SJCRH30 (cell line): ENCODE data around the gene ATP10A. TPM values are rescaled to one million over a fixed set of nuclear protein-coding genes. Genes with fewer than 3 reads are reported as not detected.

Experiments
- DNase-seq, 2 experiments: peaks; one replicate each; pipeline ENCODE4 v3.0.0-alpha.2; 2015 to 2020
- H3K27ac ChIP-seq: fragments of 250-450 bp; sonication (Bioruptor Pico); 2 replicates; pipeline ENCODE4 v1.5.1; 2020; ENCODE audit warnings: mild to moderate bottlenecking, moderate library complexity
- H3K27me3 ChIP-seq: fragments of 250-450 bp; sonication (Bioruptor Pico); 2 replicates; pipeline ENCODE4 v1.5.1; 2020; ENCODE audit warnings: mild to moderate bottlenecking, moderate library complexity
- H3K36me3 ChIP-seq: fragments of 250-450 bp; sonication (Bioruptor Pico); 2 replicates; pipeline ENCODE4 v1.5.1; 2020; ENCODE audit warnings: mild to moderate bottlenecking, moderate library complexity
- H3K4me1 ChIP-seq: fragments of 250-450 bp; sonication (Bioruptor Pico); 2 replicates; pipeline ENCODE4 v1.5.1; 2020; ENCODE audit warnings: mild to moderate bottlenecking, moderate library complexity
- H3K4me3 ChIP-seq: fragments of 250-450 bp; sonication (Bioruptor Pico); 2 replicates; pipeline ENCODE4 v1.5.1; 2020; ENCODE audit warnings: mild to moderate bottlenecking, moderate library complexity
- H3K9me3 ChIP-seq: fragments of 250-450 bp; sonication (Bioruptor Pico); replicated peaks from 2 replicates; pipeline ENCODE4 v1.5.1; 2020; ENCODE audit warnings: mild to moderate bottlenecking, moderate library complexity
- total RNA-seq: library from RNA; depleted of rRNA; stranded (reverse); fragments of >200 nt; shearing (Covaris generic); gene quantifications from 2 replicates; pipeline ENCODE4 v1.2.3, GENCODE V29; 2014; rRNA removed

The ATP10A gene, protein sequence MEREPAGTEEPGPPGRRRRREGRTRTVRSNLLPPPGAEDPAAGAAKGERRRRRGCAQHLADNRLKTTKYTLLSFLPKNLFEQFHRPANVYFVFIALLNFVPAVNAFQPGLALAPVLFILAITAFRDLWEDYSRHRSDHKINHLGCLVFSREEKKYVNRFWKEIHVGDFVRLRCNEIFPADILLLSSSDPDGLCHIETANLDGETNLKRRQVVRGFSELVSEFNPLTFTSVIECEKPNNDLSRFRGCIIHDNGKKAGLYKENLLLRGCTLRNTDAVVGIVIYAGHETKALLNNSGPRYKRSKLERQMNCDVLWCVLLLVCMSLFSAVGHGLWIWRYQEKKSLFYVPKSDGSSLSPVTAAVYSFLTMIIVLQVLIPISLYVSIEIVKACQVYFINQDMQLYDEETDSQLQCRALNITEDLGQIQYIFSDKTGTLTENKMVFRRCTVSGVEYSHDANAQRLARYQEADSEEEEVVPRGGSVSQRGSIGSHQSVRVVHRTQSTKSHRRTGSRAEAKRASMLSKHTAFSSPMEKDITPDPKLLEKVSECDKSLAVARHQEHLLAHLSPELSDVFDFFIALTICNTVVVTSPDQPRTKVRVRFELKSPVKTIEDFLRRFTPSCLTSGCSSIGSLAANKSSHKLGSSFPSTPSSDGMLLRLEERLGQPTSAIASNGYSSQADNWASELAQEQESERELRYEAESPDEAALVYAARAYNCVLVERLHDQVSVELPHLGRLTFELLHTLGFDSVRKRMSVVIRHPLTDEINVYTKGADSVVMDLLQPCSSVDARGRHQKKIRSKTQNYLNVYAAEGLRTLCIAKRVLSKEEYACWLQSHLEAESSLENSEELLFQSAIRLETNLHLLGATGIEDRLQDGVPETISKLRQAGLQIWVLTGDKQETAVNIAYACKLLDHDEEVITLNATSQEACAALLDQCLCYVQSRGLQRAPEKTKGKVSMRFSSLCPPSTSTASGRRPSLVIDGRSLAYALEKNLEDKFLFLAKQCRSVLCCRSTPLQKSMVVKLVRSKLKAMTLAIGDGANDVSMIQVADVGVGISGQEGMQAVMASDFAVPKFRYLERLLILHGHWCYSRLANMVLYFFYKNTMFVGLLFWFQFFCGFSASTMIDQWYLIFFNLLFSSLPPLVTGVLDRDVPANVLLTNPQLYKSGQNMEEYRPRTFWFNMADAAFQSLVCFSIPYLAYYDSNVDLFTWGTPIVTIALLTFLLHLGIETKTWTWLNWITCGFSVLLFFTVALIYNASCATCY (N-terminal part only)
- total RNA-seq = 1.5 and 1.7 TPM in 2 replicates

DNA sequence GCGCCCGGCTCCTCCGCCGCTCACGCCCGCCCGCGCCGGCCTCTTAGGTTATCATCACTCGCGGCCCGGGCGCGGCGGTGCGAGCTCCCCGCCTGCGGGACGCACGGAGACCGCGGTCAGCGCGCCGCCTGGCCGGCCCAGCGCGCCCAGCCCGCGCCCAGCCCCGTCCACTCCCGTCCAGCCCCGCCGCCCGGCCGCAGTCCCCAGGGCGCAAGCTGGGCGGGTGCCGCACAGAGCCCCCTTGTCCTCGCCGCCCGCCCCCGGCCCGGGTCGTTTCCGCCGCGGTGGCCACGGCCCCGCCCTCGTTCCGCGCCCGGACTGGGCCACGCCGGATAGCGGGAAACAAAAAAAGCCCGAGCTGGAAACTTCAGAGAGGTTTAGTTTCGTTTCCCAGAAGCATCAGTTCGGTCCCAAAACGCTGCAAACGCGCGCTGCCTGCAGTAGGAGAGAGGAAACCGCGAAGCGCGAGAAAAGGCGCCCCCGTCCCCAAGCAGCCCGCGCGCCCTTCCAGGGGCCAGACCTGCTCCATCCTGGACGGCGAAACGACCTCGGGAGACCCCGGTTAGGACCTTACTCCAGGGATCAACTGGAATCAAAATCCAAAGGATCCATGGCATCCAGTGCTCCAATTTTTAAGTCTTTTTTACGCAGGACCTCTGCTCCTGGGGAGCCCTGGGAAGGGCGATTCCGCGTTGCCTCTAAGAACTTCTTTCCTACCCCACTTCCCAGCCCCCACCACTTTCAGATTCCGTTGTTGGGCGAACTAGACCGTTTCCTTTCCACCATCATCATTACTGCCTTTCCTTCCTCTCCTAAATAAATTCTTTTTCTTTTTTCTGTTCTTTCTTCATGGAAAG is at the start of gene ATP10A:
ATP10A (minus strand) TSS at position 217 of the 857 bp plus-strand sequence. CDS start 231 bp downstream, outside the sequence.
- DNase-seq = peak; percentile 25 to 31
- Histone ChIP-seq H3K9me3 (no peaks in the 10 kb centered on the region), H3K27ac (peak within 1 kb of the TSS; percentile 43; the same call in 1 of the 2 replicates), H3K4me1 (no peaks in the 10 kb centered on the region), H3K36me3 (no peaks in the 10 kb centered on the region), H3K27me3 (no peaks in the 10 kb centered on the region), H3K4me3 (peak within 1 kb of the TSS; percentile 58)

DNA sequence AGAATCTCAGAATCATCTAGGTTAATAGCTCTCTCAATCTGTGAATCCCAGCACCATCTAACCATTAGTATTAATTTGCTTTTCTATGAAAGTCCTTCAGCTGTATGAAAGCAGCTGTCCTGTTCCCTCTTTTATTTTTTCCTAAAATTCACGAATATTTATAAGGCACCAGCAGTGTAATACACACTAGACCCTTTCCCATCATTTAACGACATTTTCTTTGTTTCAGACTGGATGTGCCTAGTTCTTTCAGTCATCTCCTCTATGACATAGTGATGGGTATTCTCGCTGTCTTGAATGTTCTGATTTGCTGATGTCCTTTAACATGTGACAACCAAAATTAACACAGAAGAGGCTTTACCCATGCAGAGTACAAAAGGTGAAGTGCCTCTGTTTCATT is 48.9 kb upstream of the ATP10A start:
- DNase-seq = no peak
- Histone ChIP-seq H3K27me3 (no peaks in the 10 kb centered on the region), H3K36me3 (no peaks in the 10 kb centered on the region), H3K4me3 (no peak overlapping the region), H3K9me3 (no peaks in the 10 kb centered on the region), H3K4me1 (no peaks in the 10 kb centered on the region), H3K27ac (no peak overlapping the region)

DNA sequence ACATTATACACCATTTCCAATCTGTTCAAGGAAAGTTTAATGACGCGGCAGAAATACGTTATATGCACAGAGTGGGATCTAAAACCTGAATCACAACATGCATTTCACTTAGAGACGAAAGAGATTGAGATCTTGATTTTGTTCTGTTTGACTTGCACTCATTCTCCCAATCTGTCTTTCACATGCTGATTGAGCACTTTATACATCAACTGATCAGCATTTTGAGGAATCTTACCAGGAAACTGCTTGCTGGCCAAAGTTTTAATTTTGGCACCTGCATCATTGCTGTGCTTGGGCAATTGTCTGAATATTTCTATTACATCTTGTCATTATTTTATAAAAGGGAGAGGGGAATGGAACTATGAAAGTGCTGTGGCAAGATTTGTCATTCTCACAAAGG is 47.7 kb upstream of the ATP10A start:
- no peaks in the 10 kb centered on the region for H3K9me3 ChIP-seq
- H3K27ac ChIP-seq = no peak overlapping the region
- no peak for DNase-seq
- H3K36me3 ChIP-seq = no peaks in the 10 kb centered on the region
- no peaks in the 10 kb centered on the region for H3K27me3 ChIP-seq
- H3K4me3 ChIP-seq = no peak overlapping the region
- no peaks in the 10 kb centered on the region for H3K4me1 ChIP-seq

DNA sequence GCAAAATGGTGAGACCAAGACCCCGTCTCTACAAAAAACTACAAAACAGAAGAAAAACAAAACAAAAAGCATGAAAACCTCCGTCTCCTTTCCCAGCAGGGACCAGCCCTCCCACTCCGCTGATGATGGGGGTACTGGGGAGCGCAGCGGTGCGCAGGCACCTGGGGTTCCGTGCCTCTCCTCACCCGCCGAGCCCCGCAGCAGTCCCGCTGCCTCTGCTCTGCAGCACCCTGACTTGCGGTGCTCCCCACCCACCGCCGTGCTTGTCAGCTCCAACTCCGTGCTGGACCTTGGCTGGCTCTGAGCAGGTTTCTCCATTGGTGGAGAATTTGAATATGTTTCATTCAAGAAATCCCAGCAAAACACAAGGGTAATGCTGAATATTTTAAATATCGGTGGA is 46.7 kb upstream of the ATP10A start:
- H3K27me3 ChIP-seq = no peaks in the 10 kb centered on the region
- no peaks in the 10 kb centered on the region for H3K4me1 ChIP-seq
- H3K36me3 ChIP-seq = no peaks in the 10 kb centered on the region
- no peak for DNase-seq
- H3K27ac ChIP-seq = no peak overlapping the region
- no peak overlapping the region for H3K4me3 ChIP-seq
- H3K9me3 ChIP-seq = no peaks in the 10 kb centered on the region

DNA sequence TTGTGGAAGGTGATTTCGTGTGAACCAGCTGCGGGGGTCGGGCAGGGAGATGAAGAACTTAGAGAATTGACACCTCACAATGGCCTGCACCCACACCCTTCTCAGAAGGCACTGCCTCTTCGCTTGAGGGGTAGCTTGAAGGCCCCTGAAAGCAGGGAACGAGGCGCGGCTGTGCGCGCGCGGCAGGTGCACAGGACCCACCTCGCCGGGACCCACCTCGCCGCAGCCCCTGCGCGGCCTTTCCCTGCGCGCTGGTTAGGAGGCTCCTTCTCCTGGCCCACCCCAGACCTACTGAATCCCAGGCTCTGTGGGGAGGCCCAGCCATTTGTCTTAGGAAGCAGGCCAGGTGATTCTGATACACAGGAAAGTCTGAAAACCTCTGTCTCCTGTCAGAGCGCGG is 46.2 kb upstream of the ATP10A start:
- DNase-seq = no peak
- Histone ChIP-seq H3K36me3 (no peaks in the 10 kb centered on the region), H3K9me3 (no peaks in the 10 kb centered on the region), H3K27me3 (no peaks in the 10 kb centered on the region), H3K27ac (no peak overlapping the region), H3K4me1 (no peaks in the 10 kb centered on the region), H3K4me3 (no peak overlapping the region)

DNA sequence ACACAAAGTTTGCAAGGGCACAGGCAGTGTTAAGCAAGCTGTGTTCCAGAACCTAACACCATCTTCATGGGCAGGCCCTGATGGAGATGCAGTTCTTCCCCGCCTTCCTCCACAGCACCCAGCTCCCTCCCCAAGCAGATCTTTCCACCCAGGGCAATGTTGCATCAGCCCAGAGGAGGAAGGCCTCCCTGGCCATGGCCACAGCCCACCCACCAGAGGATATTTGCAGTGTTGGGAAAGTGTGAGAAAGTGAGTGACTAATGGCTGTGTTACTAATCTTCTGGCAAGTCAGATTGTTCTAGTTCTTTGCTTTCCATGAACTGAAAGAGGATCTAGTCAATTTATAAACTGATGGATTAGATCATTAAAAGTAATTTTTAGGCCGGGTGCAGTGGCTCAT is 42.0 kb upstream of the ATP10A start:
- H3K27me3 ChIP-seq = no peaks in the 10 kb centered on the region
- peaks cover 25% of the 10 kb centered on the region for H3K4me1 ChIP-seq
- H3K4me3 ChIP-seq = no peak overlapping the region
- no peaks in the 10 kb centered on the region for H3K36me3 ChIP-seq
- H3K9me3 ChIP-seq = no peaks in the 10 kb centered on the region
- H3K27ac ChIP-seq = no peak overlapping the region
- DNase-seq = no peak

DNA sequence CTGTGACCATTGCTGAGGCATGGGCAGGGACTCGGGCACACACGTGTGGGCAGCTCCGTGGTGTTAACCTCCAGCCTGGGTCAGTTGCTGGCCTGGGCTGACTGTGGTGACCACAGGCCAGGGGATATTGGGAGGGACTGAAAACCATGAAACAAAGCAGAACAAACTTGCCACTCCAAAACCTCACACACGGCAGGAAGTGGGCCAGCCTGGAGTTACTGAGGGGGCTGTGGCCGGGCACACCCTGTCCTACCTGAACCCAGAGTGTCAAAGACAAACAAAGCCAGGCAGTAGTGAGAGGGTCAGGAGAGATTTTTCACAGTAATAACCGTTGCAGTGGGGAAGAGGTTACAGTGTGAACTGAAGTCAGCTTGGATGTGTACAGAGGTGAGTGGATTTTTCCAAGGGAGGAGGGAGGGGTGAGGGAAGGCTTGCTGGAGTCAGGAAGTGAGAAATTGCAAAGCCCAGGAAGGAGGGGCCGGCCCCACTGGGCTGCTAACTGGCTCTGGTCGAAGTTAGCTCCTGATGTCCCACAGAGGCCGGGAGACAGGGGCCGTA is 40.0 kb upstream of the ATP10A start:
- Histone ChIP-seq H3K4me3 (no peak overlapping the region), H3K27me3 (no peaks in the 10 kb centered on the region), H3K9me3 (no peaks in the 10 kb centered on the region), H3K27ac (peak overlapping the region; percentile 4; the same call in 1 of the 2 replicates), H3K36me3 (no peaks in the 10 kb centered on the region), H3K4me1 (peaks cover 25% of the 10 kb centered on the region)
- peak in 1 of 2 experiments; percentile 15 for DNase-seq

DNA sequence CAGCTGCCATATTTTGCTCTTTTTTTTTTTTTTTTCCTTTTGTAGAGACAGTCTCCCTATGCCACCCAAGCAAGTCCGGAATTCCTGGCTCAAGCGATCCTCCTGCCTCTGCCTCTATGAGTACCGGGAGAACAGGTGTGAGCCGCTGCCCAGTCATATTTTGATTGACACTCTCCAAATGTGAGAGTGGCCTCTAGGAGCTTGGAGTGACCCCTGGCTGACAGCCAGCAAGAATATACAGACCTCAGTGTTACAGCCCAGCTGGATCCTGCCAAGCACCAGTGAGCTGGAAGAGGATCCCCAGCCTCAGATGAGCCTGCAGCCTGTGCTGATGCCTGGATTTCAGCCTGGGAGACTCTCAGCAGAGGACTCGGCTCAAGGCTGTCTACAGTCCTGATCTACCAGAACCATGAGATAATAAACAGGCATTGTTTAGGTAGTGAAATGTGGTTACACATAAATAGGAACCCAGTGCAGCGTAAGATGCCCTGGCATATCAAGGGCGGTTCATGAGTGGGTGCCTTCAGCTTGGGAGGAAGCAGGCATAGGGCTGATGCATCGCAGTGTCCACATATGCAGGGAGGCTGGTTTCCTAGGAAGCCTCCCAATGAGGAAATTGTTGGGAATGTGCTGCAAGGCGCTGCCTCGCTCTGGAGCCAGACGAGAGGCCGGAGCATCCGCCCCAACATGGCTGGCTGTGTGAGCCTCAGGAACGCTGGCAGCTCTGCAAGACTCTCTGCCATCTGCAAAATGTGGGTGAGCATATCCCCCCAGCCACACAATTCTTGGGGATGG is 38.9 kb upstream of the ATP10A start:
- Histone ChIP-seq H3K36me3 (no peaks in the 10 kb centered on the region), H3K27ac (peak overlapping the region; percentile 40; the same call in 1 of the 2 replicates), H3K4me1 (peaks cover 25% of the 10 kb centered on the region), H3K27me3 (no peaks in the 10 kb centered on the region), H3K9me3 (no peaks in the 10 kb centered on the region), H3K4me3 (no peak overlapping the region)
- peak; percentile 70 to 86 for DNase-seq

DNA sequence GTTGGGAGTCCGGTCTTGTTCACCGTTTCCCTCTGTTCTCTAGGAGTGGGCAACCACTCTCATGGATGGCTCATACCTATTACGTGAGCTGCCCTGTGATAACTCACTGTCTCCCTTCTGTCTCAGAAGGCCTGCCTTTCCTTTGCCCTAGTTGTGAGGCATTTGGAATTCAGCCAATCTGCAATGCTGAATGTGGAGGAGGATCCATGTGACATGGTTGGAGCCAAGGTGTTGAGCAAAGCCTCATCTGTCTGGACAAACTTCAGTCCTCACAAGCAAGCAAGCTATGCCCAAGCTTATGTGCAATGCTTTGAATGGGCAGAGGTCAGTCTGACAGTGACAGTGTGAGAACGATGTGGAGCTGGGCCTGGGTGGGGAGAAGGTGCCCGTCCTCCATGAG is 37.8 kb upstream of the ATP10A start:
- H3K4me3 ChIP-seq = no peak overlapping the region
- H3K27me3 ChIP-seq = no peaks in the 10 kb centered on the region
- no peak overlapping the region; the same call in 1 of the 2 replicates for H3K27ac ChIP-seq
- DNase-seq = peak in 1 of 2 experiments; percentile 19
- H3K4me1 ChIP-seq = peaks cover 25% of the 10 kb centered on the region
- no peaks in the 10 kb centered on the region for H3K9me3 ChIP-seq
- no peaks in the 10 kb centered on the region for H3K36me3 ChIP-seq

DNA sequence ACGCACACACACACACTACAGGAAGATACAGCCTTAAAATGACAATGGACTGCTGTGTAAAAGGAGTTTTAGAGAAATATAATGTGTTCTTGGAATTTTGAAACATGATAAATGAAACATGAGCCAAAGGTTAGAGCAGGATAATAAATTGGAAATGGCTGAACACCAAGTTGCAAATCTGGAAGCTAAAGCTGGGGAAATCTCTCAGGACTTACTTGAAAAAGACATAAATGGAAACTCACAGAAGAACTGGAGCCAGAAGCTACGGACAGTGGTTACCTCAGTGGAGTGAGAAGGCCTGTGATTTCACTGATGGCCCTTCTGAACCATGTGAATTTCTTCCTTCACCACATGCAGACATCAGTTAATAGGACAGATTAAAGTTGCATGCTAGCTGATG is 37.3 kb upstream of the ATP10A start:
- H3K27ac ChIP-seq = no peak overlapping the region
- H3K4me3 ChIP-seq = no peak overlapping the region
- no peaks in the 10 kb centered on the region for H3K27me3 ChIP-seq
- H3K36me3 ChIP-seq = no peaks in the 10 kb centered on the region
- DNase-seq = no peak
- H3K9me3 ChIP-seq = no peaks in the 10 kb centered on the region
- H3K4me1 ChIP-seq = peaks cover 25% of the 10 kb centered on the region

DNA sequence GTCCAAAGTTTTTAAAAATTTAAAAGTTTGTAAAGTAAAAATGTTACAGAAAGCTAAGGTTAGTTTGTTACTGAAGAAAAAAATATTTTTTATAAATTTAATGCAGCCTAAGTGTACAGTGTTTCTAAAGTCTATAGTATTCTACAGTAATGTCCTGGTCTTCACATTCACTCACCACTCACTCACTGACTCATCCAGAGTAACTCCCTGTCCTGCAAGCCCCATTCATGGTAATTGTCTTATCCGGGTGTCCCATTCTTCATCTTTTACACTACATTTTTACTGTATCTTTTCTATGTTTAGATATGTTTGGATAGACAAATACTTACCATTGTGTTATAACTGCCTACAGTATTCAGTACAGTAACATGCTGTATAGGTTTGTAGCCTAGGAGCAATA is 36.7 kb upstream of the ATP10A start:
- Histone ChIP-seq H3K4me1 (peaks cover 25% of the 10 kb centered on the region), H3K27me3 (no peaks in the 10 kb centered on the region), H3K9me3 (no peaks in the 10 kb centered on the region), H3K36me3 (no peaks in the 10 kb centered on the region), H3K27ac (no peak overlapping the region), H3K4me3 (no peak overlapping the region)
- DNase-seq = no peak

DNA sequence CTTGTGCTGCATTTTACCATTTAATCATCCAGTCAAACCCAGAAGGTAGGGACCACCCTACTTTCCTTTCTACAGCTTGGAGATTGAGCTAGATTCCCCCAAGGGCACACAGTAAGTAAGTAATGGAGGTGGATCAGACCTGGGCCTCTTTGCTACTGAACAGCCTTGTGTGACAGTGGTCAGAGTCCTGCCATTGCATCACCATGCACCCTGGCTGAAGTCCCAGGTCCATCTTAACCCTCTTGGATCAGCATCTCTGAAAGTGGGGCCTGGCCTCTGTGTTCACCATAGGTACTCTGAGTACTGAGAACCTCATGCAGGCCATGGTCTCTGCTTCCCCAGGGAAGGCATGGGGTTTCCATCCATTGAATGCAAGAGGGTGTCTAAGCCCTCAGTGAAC is 34.5 kb upstream of the ATP10A start:
- H3K27me3 ChIP-seq = no peaks in the 10 kb centered on the region
- no peak overlapping the region for H3K4me3 ChIP-seq
- H3K4me1 ChIP-seq = peaks cover 17% of the 10 kb centered on the region
- no peaks in the 10 kb centered on the region for H3K36me3 ChIP-seq
- DNase-seq = no peak
- no peaks in the 10 kb centered on the region for H3K9me3 ChIP-seq
- H3K27ac ChIP-seq = no peak overlapping the region

DNA sequence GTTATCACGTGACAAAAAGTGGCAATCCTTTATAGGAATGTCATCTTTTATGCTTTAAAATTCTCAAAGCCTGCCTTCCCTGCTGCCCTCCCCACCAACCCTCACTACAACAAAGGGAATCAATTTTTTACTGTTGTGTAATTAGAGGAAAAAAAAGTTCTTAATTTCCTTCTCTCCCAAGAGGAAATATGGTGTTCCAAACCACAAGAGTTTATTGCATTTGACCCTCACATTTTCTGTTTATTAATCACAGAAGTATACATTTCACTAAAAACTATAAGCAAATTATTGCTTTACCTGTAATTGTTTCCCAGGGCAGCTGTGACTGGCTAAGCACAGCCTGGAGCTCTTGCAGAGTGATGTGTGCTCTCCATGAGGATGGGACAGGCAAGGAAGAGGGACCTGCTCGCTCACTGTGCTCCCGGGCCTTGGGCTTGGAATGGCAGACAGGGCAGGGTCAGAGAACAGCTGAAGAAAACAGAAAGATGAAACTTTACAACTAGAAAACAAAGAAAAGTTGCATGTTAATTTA is 31.3 kb upstream of the ATP10A start:
- no peaks in the 10 kb centered on the region for H3K36me3 ChIP-seq
- no peak overlapping the region for H3K4me3 ChIP-seq
- H3K27me3 ChIP-seq = no peaks in the 10 kb centered on the region
- H3K27ac ChIP-seq = no peak overlapping the region
- DNase-seq = no peak
- H3K4me1 ChIP-seq = no peaks in the 10 kb centered on the region
- H3K9me3 ChIP-seq = no peaks in the 10 kb centered on the region
